A673 (cell line): ENCODE data around the gene SSBP2.

Experiments
- EZH2 ChIP-seq: fragments of 200-600 bp; sonication (generic); IDR thresholded peaks from 2 replicates; pipeline ENCODE4 v1.6.1; 2017; ENCODE audit warnings: borderline replicate concordance, low read depth, mild to moderate bottlenecking, mixed read lengths, antibody characterized with exemption, low read length; ENCODE audit not compliant: poor library complexity, severe bottlenecking
- TF ChIP-seq, protein P1 (sequence below): fragments of 300-800, 200-600 bp; sonication (generic); conservative IDR thresholded peaks from 2 replicates; pipeline ENCODE4 v1.5.1; 2017; ENCODE audit warnings: low read depth, mild to moderate bottlenecking, antibody characterized with exemption, low read length, moderate library complexity, mixed read lengths

DNA sequence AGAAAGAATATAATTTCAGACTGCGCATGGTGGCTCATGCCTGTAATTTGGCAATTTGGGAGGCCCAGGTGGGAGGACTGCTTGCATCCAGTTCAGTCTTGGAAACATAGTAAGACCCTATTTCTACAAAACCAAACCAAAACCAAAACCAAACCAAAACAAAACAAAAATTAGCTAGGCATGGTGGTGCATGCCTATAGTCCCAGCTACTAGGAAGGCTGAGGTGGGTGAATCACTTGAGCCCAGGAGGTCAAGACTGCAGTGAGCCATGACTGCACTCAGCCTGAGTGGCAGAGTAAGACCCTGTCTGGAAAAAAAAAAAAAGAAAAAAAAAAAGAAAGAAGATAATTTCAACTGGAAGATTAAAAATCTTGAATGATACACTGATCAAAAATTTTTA is 220.0 kb downstream of the SSBP2 start:
- TF ChIP-seq, protein P1, sequence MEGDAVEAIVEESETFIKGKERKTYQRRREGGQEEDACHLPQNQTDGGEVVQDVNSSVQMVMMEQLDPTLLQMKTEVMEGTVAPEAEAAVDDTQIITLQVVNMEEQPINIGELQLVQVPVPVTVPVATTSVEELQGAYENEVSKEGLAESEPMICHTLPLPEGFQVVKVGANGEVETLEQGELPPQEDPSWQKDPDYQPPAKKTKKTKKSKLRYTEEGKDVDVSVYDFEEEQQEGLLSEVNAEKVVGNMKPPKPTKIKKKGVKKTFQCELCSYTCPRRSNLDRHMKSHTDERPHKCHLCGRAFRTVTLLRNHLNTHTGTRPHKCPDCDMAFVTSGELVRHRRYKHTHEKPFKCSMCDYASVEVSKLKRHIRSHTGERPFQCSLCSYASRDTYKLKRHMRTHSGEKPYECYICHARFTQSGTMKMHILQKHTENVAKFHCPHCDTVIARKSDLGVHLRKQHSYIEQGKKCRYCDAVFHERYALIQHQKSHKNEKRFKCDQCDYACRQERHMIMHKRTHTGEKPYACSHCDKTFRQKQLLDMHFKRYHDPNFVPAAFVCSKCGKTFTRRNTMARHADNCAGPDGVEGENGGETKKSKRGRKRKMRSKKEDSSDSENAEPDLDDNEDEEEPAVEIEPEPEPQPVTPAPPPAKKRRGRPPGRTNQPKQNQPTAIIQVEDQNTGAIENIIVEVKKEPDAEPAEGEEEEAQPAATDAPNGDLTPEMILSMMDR: no peak
- TF ChIP-seq EZH2: no peak
